IMR-90 (cell line): ENCODE results near the gene OR13F1. TPM values are rescaled to one million over a fixed set of nuclear protein-coding genes. Genes with fewer than 3 reads are reported as not detected.

Experiments used
- ATAC-seq: fragments of 200-7000 bp; cut with Tn5 transposase; 2 replicates; pipeline ENCODE4 v1.9.1; 2020; ENCODE audit warnings: low read depth, mild to moderate bottlenecking, moderate library complexity
- Bru-seq: library from RNA; stranded (reverse); fragments of 400-500 nt; gene quantifications from one replicate; lab custom pipeline; 2021; lab: Mats Ljungman, UMichigan
- BruChase-seq, 2 experiments: library from RNA; stranded (reverse); fragments of 400-500 nt; gene quantifications; one replicate each; lab custom pipeline; 2021; lab: Mats Ljungman, UMichigan
- BruUV-seq: library from RNA; stranded (reverse); fragments of 400-500 nt; replicated peaks from 2 replicates; lab custom pipeline; 2021; lab: Mats Ljungman, UMichigan
- CTCF ChIA-PET: fragments of 300-600 bp; formaldehyde crosslinking; extraction: SDS; loops from one replicate; lab custom pipeline; 2021; ENCODE audit warnings: antibody characterized with exemption; lab: Yijun Ruan, JAX
- POLR2A ChIA-PET: fragments of 300-600 bp; sonication (Branson Sonifier 250); formaldehyde crosslinking; loops from one replicate; lab custom pipeline; 2022; ENCODE audit warnings: antibody characterized with exemption; ENCODE audit not compliant: unreplicated experiment; lab: Charles Lee
- DNase-seq: peaks from one replicate; pipeline ENCODE4 v3.0.0; 2013
- H2AFZ ChIP-seq: replicated peaks from 2 replicates; pipeline ENCODE3; 2013; ENCODE audit warnings: low read length, mild to moderate bottlenecking; ENCODE audit not compliant: poor library complexity
- H2AK5ac ChIP-seq: 2 replicates; pipeline ENCODE4 v1.6.1; 2013; ENCODE audit warnings: low read depth, low read length, inconsistent platforms
- H2AK9ac ChIP-seq: replicated peaks from 2 replicates; pipeline ENCODE3; 2013; ENCODE audit warnings: mild to moderate bottlenecking, low read depth, low read length, moderate library complexity; ENCODE audit not compliant: poor library complexity
- H2BK120ac ChIP-seq: 2 replicates; pipeline ENCODE4 v1.6.1; 2013; ENCODE audit warnings: low read depth, low read length, inconsistent platforms
- H2BK15ac ChIP-seq: 3 replicates; pipeline ENCODE4 v1.6.1; 2013; ENCODE audit warnings: low read depth, low read length, inconsistent platforms
- H2BK20ac ChIP-seq: 2 replicates; pipeline ENCODE4 v1.6.1; 2013; ENCODE audit warnings: low read depth, mild to moderate bottlenecking, inconsistent platforms, low read length, moderate library complexity
- H2BK5ac ChIP-seq: 2 replicates; pipeline ENCODE4 v1.6.1; 2013; ENCODE audit warnings: mild to moderate bottlenecking, low read depth, low read length, inconsistent platforms; ENCODE audit not compliant: poor library complexity, severe bottlenecking
- H3K14ac ChIP-seq: replicated peaks from 2 replicates; pipeline ENCODE4 v1.6.1; 2013; ENCODE audit warnings: low read depth, low read length, inconsistent platforms
- H3K18ac ChIP-seq: 2 replicates; pipeline ENCODE4 v1.6.1; 2013; ENCODE audit warnings: low read depth, low read length, control low read depth
- H3K23ac ChIP-seq: 2 replicates; pipeline ENCODE4 v1.6.1; 2013; ENCODE audit warnings: low read depth, low read length, inconsistent platforms
- H3K27ac ChIP-seq: 2 replicates; pipeline ENCODE4 v1.5.1; 2013; ENCODE audit warnings: mild to moderate bottlenecking, control low read depth, low read length; ENCODE audit not compliant: insufficient read depth
- H3K27me3 ChIP-seq: 2 replicates; pipeline ENCODE4 v1.6.1; 2013; ENCODE audit warnings: low read length; ENCODE audit not compliant: control insufficient read depth, insufficient read depth
- H3K36me3 ChIP-seq: 2 replicates; pipeline ENCODE4 v1.6.1; 2013; ENCODE audit warnings: low read length, mixed read lengths; ENCODE audit not compliant: control insufficient read depth, insufficient read depth
- H3K4ac ChIP-seq: 2 replicates; pipeline ENCODE4 v1.6.1; 2013; ENCODE audit warnings: low read depth, low read length, inconsistent platforms
- H3K4me1 ChIP-seq: 2 replicates; pipeline ENCODE4 v1.6.1; 2013; ENCODE audit warnings: low read length, mixed read lengths; ENCODE audit not compliant: control insufficient read depth, insufficient read depth
- H3K4me2 ChIP-seq: 2 replicates; pipeline ENCODE4 v1.6.1; 2013; ENCODE audit warnings: low read depth, mild to moderate bottlenecking, control low read depth, low read length, moderate library complexity
- H3K4me3 ChIP-seq: 2 replicates; pipeline ENCODE4 v1.5.1; 2013; ENCODE audit warnings: low read depth, mild to moderate bottlenecking, control low read depth, low read length, moderate library complexity; ENCODE audit not compliant: insufficient read depth
- H3K56ac ChIP-seq: 2 replicates; pipeline ENCODE4 v1.6.1; 2013; ENCODE audit warnings: low read length, inconsistent platforms; ENCODE audit not compliant: insufficient read depth; ENCODE audit errors: extremely low read depth
- H3K79me1 ChIP-seq, 2 experiments: 2 replicates each; pipeline ENCODE4 v1.6.1; 2013; ENCODE audit warnings: low read length in 2 of 2, inconsistent platforms in 1 of 2, low read depth in 1 of 2
- H3K9ac ChIP-seq: 2 replicates; pipeline ENCODE4 v1.6.1; 2013; ENCODE audit warnings: low read depth, low read length, control low read depth
- H3K9me1 ChIP-seq: 2 replicates; pipeline ENCODE4 v1.6.1; 2013; ENCODE audit warnings: low read length, inconsistent platforms; ENCODE audit not compliant: insufficient read depth
- H3K9me3 ChIP-seq: 2 replicates; pipeline ENCODE4 v1.6.1; 2013; ENCODE audit warnings: low read length; ENCODE audit not compliant: control insufficient read depth, insufficient read depth
- H4K20me1 ChIP-seq: 2 replicates; pipeline ENCODE4 v1.6.1; 2013; ENCODE audit warnings: low read length, inconsistent platforms; ENCODE audit not compliant: insufficient read depth
- H4K5ac ChIP-seq: 2 replicates; pipeline ENCODE4 v1.6.1; 2013; ENCODE audit warnings: mild to moderate bottlenecking, low read depth, low read length, control low read depth
- H4K8ac ChIP-seq, 2 experiments: 2 replicates each; pipeline ENCODE4 v1.6.1; 2013; ENCODE audit warnings: low read depth in 2 of 2, low read length in 2 of 2, control low read depth in 1 of 2, inconsistent platforms in 1 of 2
- H4K91ac ChIP-seq: 2 replicates; pipeline ENCODE4 v1.6.1; 2013; ENCODE audit warnings: low read depth, low read length, inconsistent platforms; ENCODE audit not compliant: insufficient read depth
- ELK1 ChIP-seq: fragments of 150-350 bp; IDR thresholded peaks from 2 replicates; pipeline ENCODE4 v1.6.1; 2016; ENCODE audit warnings: low read depth, mild to moderate bottlenecking, low read length, moderate library complexity, borderline replicate concordance
- FOS ChIP-seq: fragments of 150-350 bp; IDR thresholded peaks from 2 replicates; pipeline ENCODE4 v1.6.1; 2016; ENCODE audit warnings: low read depth, low read length
- MAZ ChIP-seq: IDR thresholded peaks from 2 replicates; pipeline ENCODE4 v1.6.1; 2012; ENCODE audit warnings: low read depth, mild to moderate bottlenecking, low read length, improper control_type of control experiment, moderate library complexity, borderline replicate concordance
- RAD21 ChIP-seq: IDR thresholded peaks from 2 replicates; pipeline ENCODE4 v1.6.1; 2012; ENCODE audit warnings: low read length, improper control_type of control experiment
- WGBS, 2 experiments: methylation state at CpG; one replicate each; pipeline versions ENCODE4 v1.1.5 to v1.1.7; 2013; ENCODE audit warnings: missing lambda C conversion rate in 2 of 2; ENCODE audit not compliant: insufficient read length in 1 of 2; ENCODE audit errors: extremely low coverage in 2 of 2; 5-methylcytosine and 5-hydroxymethylcytosine counted together
- dilution Hi-C: fragments of 300-500 bp; cut with HindIII; formaldehyde crosslinking; loops from one replicate; pipeline ENCODE4 v1.14.3; 2018; ENCODE audit warnings: low sequenced_read_pairs; ENCODE audit not compliant: unreplicated experiment
- in situ Hi-C: fragments of 300-500 bp; cut with MboI; formaldehyde crosslinking; loops from 3 replicates; pipeline ENCODE4 v1.14.3; 2019; ENCODE audit warnings: low sequenced_read_pairs, inconsistent platforms, mixed read lengths
- intact Hi-C: fragments of 100-400 bp; cut with micrococcal nuclease; formaldehyde crosslinking; loops from 2 replicates; pipeline ENCODE4 v1.10.0; 2022
- long read RNA-seq: library from polyadenylated mRNA; unstranded; transcript quantifications from one replicate; pipeline ENCODE4 v2.0.0, GENCODE V29; 2021; ENCODE audit not compliant: unreplicated experiment
- polyA plus RNA-seq, 3 experiments: library from polyadenylated mRNA; depleted of rRNA; stranded (reverse); fragments of >200 nt; gene quantifications; 2 replicates each; pipeline ENCODE4 v1.2.3, GENCODE V29; 2012; ENCODE audit warnings: low replicate concordance in 1 of 3
- total RNA-seq: library from RNA; depleted of rRNA; stranded (reverse); fragments of >200 nt; gene quantifications from 2 replicates; pipeline ENCODE4 v1.2.3, GENCODE V29; 2012; rRNA removed
- TF ChIP-seq, protein P1 (sequence below): conservative IDR thresholded peaks from 2 replicates; pipeline ENCODE4 v1.5.1; 2012; ENCODE audit warnings: mild to moderate bottlenecking, low read depth, low read length, improper control_type of control experiment

The OR13F1 gene
- total RNA-seq (not detected in 2 replicates), polyA plus RNA-seq (2012; rRNA removed) (not detected in 2 replicates), Bru-seq, nascent RNA (not detected), BruChase-seq, experiment 1, labeled RNA remaining after a 6-hour chase (not detected), BruChase-seq, experiment 2, labeled RNA remaining after a 2-hour chase (not detected)
- not detected in 2 replicates for polyA plus RNA-seq (2012; cell fraction: cytosol; rRNA removed)
- polyA plus RNA-seq (2012; cell fraction: nucleus; rRNA removed; ENCODE audit: low replicate concordance): not detected in 2 replicates
- long read RNA-seq: 0 reads

- Histone ChIP-seq H2AK5ac (no peak within 1 kb of the TSS), H2BK20ac (no peak within 1 kb of the TSS), H4K8ac (no peak within 1 kb of the TSS), H3K9me1 (no peaks in the 10 kb centered on the region), H2AFZ (no peak within 1 kb of the TSS), H3K4me2 (no peak within 1 kb of the TSS), H2BK5ac (no peak within 1 kb of the TSS), H3K9me3 (peaks cover 6% of the 10 kb centered on the region), H3K4me3 (no peak within 1 kb of the TSS), H3K27ac (no peak within 1 kb of the TSS), H3K27me3 (no peaks in the 10 kb centered on the region), H3K9ac (no peak within 1 kb of the TSS), H4K20me1 (no peaks in the 10 kb centered on the region), H3K18ac (no peak within 1 kb of the TSS), H3K14ac (no peak within 1 kb of the TSS), H4K5ac (no peak within 1 kb of the TSS), H3K4me1 (no peaks in the 10 kb centered on the region), H3K56ac (no peak within 1 kb of the TSS), H4K91ac (no peak within 1 kb of the TSS), H2BK15ac (no peak within 1 kb of the TSS), H3K36me3 (no peaks in the 10 kb centered on the region), H2AK9ac (no peak within 1 kb of the TSS), H3K79me1 (no peaks in the 10 kb centered on the region), H3K23ac (no peak within 1 kb of the TSS), H3K4ac (no peak within 1 kb of the TSS), H2BK120ac (no peak within 1 kb of the TSS)
- TF ChIP-seq, protein P1, sequence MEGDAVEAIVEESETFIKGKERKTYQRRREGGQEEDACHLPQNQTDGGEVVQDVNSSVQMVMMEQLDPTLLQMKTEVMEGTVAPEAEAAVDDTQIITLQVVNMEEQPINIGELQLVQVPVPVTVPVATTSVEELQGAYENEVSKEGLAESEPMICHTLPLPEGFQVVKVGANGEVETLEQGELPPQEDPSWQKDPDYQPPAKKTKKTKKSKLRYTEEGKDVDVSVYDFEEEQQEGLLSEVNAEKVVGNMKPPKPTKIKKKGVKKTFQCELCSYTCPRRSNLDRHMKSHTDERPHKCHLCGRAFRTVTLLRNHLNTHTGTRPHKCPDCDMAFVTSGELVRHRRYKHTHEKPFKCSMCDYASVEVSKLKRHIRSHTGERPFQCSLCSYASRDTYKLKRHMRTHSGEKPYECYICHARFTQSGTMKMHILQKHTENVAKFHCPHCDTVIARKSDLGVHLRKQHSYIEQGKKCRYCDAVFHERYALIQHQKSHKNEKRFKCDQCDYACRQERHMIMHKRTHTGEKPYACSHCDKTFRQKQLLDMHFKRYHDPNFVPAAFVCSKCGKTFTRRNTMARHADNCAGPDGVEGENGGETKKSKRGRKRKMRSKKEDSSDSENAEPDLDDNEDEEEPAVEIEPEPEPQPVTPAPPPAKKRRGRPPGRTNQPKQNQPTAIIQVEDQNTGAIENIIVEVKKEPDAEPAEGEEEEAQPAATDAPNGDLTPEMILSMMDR: no peak
- TF ChIP-seq MAZ (no peak), RAD21 (no peak), ELK1 (no peak), FOS (no peak)
- CTCF ChIA-PET: no interaction called here
- ATAC-seq (no peak), DNase-seq (no peak)
- POLR2A ChIA-PET: no interaction called here
- dilution Hi-C loops: no loop called here
- in situ Hi-C loops: no loop called here
- intact Hi-C loops: no loop called here
- WGBS, 2 experiments: 83% methylated on average over 3 of the region's 5 CpGs; no CpG with 5 or more reads in 1 of the 2 experiments
- BruUV-seq: no TSS peak
These were observed at the start of gene OR13F1 for GRCh38 chr9:104503963-104504362. Gene OR13F1 (plus strand): TSS chr9:104504263. CDS start chr9:104504263, 0 bp downstream.
